8988T (cell line): Measurements from ENCODE around the gene GABRA4.

Source experiments
- DNase-seq: peaks from one replicate; pipeline ENCODE4 v3.0.0; 2011

Gene GABRA4

DNA sequence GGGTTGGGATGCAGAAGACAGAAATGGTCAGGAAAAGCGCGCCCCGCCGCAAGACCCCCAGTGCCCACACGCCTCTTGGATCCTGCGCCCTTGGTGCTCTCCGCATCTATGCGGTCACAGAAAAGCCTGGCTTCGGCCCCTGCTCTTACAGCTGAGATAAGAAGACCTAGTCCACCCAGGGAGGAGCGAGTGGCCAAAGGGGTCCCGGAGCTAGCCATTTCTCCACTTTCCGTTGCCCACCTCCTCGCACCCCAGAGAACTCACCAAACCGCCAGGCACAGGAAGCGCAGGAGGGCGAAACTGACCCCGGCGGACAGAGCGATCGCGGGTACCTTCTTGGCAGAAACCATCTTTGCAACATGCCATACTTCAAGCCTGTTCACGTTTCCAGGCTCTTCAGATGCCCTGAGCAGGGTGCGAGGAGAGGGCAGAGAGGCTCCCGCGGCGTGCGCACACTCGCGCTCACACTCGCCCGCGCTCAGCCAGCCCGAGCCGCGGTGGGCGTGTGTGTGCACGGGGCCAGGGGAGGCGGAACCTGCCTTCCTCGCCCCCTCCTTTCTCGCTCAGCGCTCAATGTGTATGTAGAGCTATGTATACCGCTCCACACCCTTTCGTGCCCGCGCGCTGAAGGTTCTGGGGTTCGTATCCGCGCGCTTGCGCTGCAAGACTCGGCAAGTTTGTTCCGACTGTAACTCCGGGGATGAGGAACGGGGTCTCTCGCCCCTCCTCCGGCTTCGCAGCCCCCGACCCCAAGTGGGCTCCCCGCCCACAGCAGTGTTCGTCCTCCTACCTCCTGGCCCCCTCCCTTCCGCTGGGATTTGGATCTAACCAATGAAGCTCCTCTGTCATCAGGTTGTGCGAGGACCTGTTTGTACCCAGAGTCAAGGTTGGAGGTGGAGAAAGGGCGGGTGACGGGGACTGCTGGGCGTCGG, at the start of gene GABRA4:
TSS of gene GABRA4 (minus strand) at position 507 of the 932 bp plus-strand sequence. CDS start at position 350, 157 bp downstream.
- DNase-seq, result no peak

- no peak for DNase-seq
These were observed 47.4 kb upstream of the GABRA4 start for GRCh38 chr4:47040828-47041227.

DNA sequence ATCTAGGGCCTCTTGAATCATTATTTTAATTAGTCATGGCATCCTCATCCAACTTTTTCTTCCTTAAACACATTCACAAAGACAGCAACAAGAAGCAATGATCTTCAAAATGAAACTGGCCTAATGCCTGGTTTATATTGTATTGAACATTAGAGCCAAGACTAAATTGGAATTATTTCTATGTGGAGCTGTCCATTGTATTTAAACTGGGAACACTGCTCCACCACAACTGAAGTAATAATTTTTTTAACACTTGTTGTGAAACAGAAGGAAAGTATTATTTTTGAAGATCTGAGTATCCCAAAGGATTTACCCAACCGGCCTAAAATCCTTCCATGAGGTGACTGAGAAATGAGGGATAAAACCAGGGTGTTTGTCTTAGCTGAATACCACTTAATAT, 44.9 kb upstream of the GABRA4 start:
- DNase-seq, result no peak

DNA sequence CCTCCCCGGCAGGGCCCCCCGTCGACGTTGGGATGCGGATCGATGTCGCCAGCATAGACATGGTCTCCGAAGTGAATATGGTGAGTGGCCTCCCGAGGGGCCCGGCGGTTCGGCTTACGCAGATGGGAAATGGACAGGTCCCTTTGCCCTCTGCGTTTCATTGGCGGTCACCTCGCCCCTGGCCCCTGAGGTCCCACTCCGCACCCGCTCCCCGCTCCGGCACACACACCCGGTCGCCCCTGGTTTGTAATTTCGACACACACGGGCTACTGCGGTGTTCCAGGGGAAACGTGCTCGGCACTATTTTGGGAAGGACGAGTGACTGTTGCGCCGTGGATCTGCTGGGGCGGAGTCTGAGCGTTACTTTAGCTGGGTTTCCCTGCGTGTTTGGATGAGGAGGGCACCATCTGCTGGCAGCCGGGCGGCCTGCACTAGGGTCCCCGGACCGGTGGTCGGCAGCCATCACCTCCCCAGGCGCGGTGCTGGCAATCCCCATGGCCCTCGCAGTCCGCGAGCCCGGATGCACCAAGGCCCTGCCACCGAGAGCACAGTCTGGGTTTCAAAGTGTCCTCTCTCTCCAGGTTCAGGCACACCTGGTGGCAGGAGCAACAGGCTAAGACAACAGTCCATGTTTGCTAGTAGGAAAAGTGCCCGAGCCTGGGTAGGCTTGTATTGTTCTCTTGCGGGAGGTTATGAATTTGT, 39.2 kb upstream of the GABRA4 start:
- peak; percentile 35 for DNase-seq

DNA sequence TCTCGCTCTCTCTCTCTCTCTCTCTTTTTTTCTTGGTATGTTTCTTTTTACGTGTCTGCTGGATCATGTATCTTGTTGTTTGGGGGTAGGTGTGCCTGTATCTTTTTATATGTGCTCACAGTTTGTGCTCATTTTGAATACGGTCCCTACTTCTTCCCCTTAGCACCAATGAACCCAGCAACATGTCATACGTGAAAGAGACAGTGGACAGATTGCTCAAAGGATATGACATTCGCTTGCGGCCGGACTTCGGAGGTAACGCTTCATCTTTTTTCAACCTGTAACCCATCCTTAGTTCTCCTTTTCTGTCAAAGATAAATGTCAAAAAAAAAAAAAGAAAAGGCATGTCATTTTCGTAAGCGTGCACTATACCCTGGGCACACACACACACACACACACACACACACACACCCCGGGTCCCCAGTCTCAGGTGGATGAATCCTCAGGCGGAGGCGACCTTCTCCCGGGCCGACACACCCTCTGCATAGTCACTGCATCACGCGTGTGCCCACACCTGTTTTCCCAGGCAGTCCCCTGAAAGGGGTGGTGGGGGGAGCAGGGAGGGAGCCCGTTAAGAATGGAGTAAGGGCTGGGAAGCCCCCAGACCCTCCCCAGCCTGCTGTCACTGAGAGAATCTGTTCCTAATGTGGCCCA, 38.5 kb upstream of the GABRA4 start:
- no peak for DNase-seq

GRCh38 chr4:47031011-47031678, 37.8 kb upstream of the GABRA4 start, which contains the start of gene GABRB1:
GABRB1 (plus strand) TSS chr4:47031567.
- DNase-seq, result peak; percentile 10

GRCh38 chr4:47017494-47017893, 24.1 kb upstream of the GABRA4 start:
- DNase-seq, result no peak

GRCh38 chr4:47017081-47017480, 23.7 kb upstream of the GABRA4 start:
- no peak for DNase-seq

DNA sequence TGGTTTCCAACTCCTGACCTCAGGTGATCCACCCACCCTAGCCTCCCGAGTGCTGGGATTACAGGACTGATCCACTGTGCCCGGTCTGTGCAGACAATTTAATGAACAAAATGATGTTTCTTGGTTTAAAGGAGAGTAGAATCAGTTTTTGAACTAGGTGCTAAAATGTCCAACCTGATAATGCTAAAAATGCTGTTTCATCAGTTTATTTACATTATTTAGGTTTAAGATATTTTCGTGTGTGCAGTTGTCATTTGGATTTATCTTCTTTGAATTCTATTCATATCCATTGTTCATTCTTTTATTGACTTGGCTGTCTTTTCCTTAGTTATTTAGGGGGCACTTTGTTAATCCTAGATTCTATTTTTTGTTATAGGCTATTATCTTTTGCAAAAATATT, 20.0 kb upstream of the GABRA4 start:
- no peak for DNase-seq

GRCh38 chr4:47012676-47013075, 19.3 kb upstream of the GABRA4 start:
- no peak for DNase-seq

DNA sequence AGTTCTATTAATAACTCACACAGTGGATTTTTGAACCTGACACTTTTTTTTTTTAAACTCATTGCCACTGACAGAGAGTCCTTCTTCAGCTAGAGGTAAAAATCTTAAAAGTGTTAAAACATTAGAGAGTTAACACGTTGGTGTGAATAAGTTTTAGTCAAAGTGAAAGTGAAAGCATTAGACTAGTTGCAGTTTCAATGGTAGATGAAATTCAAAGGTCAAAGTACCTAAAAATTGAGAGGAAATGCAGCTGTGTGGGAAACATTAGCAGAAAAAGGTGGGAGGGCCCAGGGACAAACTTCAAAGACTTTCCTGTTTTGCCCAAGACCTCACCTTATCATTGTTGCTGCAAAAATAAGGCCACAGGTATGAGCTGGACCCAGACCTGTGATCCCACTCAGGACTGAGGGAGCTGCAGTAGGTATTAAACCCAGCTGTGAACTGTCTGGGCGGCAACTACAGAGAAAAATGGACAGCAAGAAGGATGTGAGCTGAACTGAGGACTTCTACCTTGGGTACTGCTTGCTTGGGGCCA, 17.6 kb upstream of the GABRA4 start:
- DNase-seq, result no peak

DNA sequence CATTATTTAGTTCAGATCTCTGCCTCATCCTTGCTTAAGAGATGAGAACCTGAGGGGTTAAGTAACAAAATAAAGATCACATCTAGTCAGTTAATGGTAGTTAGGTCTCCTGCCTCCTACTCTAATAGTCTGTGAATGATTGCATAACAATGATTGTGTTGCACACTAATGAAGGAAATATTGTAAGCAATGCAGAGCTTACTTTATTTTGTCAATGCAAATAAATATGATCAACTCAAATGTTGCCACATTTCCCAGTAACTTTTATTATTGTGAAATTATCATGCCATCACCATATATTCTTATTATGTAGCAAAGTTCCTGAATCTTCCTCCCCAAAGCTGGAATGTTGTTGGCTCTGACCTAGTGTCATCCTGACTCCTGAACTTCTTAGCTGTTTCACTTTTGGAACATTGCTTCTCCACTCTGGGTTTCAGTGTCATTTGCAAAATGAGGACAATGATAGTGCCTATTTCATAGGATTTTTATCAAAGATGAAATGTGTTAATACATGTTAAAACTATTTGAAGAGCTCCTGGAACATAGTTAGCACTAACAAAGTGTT, 17.0 kb upstream of the GABRA4 start:
- no peak for DNase-seq

DNA sequence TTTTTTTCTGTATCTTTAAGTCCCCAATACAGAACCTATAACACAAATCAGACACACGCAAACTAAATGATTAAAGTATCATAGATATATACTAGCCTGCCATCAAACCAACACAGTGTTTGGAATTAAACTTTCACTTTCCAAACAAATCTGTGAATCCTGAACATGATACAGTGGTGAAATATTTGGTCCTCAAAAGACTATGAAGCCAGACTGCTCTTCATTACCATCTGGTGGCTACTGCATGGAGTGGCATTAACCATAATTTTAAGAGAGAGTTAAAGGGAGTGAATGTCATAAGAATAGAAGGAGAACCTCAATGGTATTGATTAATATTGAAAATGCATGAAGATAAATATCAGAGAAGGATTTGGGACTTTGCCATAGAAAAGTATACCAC, 9.2 kb upstream of the GABRA4 start:
- no peak for DNase-seq

- DNase-seq, result no peak
These were observed 7.0 kb upstream of the GABRA4 start for GRCh38 chr4:47000406-47000805.

DNA sequence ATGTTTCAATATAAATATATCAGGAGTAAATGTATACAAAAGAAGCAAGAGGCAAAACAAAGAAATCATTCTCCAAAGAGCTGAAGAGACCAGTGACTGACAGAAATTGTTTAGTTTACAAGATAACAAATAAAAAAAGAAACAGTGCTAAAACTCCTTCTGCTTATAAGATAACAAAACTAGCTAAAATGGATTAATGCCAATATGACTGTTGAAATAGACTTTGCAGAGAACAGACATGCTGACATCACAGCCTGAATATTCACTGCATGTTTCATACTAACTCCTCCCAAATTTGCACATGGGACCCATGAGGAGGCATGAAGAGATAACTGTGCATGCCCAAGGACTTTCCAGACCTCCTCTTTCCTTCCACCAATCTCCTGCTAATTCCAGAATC, 6.2 kb upstream of the GABRA4 start:
- DNase-seq, result no peak

DNA sequence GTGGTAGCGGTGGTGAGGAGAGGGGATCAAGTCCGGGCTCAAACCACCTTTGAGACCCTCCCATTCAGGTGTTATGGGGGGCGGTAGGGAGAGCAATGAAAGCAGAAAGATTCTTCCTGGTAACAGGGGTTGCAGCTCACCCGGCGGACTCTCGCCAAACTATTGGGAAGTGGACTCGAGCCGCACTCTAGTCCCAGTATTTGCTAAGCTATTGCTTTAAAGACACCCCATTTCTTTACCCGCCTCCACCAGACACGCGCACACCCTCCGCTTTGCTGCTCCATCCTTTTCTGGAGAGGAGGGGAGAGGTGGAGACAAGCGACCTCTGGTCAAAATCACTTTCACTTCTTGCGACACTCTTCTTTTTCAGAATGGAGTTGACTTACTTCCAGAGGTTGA, 625 bp upstream of the GABRA4 start:
- no peak for DNase-seq

- DNase-seq, result no peak
These were observed 1.0 kb downstream of the GABRA4 start for GRCh38 chr4:46992338-46992737.

- DNase-seq, result no peak
These were observed 6.3 kb downstream of the GABRA4 start for GRCh38 chr4:46986922-46987638.

DNA sequence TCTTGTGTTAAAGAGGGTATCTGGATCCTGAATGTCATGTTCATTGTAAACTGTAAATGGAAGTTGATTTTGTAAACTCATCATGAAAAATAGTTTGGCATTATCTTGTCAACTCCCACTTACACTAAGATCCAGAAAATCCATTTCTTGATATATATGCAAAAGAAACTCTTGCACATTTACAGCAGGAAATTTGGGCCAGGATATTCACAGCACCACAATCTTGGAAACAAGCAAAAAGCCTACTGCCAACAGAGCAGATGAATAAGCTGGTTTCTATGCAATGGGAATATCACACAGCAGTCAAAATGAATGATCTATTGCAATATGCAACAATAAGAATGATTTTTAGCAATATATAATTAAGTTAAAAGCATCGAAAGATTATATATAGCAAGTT, 8.6 kb downstream of the GABRA4 start:
- no peak for DNase-seq

DNA sequence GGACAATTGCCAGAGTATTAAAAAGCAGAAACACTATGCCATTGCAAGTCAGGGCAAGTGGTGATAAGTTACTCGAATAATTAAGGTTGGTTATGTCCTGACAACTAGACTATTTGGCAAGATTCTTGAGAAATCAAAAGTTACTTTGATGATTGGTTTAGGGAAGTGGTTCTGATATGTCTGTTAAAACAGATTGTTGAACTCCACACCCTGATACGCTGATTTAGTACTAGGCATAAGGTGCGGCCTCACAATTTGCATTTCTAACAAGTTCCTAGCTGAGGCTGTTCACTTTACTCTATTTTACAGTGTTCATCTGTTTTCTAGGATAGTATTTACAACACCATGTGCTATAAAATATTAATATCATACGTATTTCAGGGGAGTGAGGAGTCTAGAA, 12.5 kb downstream of the GABRA4 start:
- DNase-seq, result no peak

DNA sequence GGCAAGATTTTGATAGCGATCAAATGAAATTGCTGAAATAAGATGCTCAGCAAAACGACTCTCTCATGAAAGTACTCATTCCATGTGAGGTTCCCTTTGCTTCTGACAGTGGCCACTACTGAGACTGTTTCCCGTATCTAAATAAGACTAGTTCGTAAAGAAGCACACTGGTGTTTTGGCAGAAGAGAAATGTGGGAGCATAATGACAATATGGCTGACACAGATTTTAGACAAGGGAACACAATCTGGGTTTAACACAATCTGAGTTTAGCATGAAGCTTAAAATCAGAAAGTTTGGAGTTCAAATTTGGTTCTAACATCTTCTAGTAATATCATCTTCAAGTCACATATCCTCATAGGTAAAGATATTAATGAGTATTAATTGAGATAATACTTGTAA, 13.7 kb downstream of the GABRA4 start:
- DNase-seq, result no peak

- no peak for DNase-seq
These were observed 14.1 kb downstream of the GABRA4 start for GRCh38 chr4:46979283-46979682.
